Left renal cortex interstitium (tissue), 4 donors: Measurements from ENCODE around the gene GPR180. TPM values are rescaled to one million over a fixed set of nuclear protein-coding genes. Genes with fewer than 3 reads are reported as not detected.
"Not testable (repeated sequence)": the region's sequence is repeated elsewhere in the genome, so short reads cannot be mapped to it uniquely, and the experiment has no call there.

Experiments used
- DNase-seq, 4 donors: peaks; one replicate each; pipeline ENCODE4 v3.0.0-alpha.2; 2013; ENCODE audit warnings: low read depth in 4 of 4, low spot score in 2 of 4, missing footprints in 1 of 4
- polyA plus RNA-seq, 4 donors: library from polyadenylated mRNA; unstranded; fragments of 120-200 nt; gene quantifications; one replicate each; pipeline ENCODE4 v1.2.1, GENCODE V29; 2013; ENCODE audit not compliant: insufficient read length in 4 of 4

The GPR180 gene
- polyA plus RNA-seq, 4 donors = 7.7 to 9.1 (median 8.3) TPM

GRCh38 chr13:94595950-94596574 lies 5.6 kb upstream of the GPR180 start, which contains the start of gene TGDS:
TGDS (minus strand) TSS chr13:94596152; CDS start chr13:94596136, 16 bp downstream.
- peak; percentile 75 to 85 (median 76) for DNase-seq

- no peak for DNase-seq
Observed at GRCh38 chr13:94596575-94596971, 5.1 kb upstream of the GPR180 start.

- no peak for DNase-seq
Observed at GRCh38 chr13:94598281-94598680, 3.4 kb upstream of the GPR180 start.

GRCh38 chr13:94599877-94600276 lies 1.8 kb upstream of the GPR180 start:
- no peak for DNase-seq

- no peak for DNase-seq
Observed at GRCh38 chr13:94602467-94602866, 810 bp downstream of the GPR180 start.

- no peak for DNase-seq
Observed at GRCh38 chr13:94607056-94607455, 5.4 kb downstream of the GPR180 start.

- DNase-seq = no peak
Observed at GRCh38 chr13:94607939-94608338, 6.3 kb downstream of the GPR180 start.

GRCh38 chr13:94608586-94608985 lies 6.9 kb downstream of the GPR180 start:
- no peak for DNase-seq

GRCh38 chr13:94609196-94609595 lies 7.5 kb downstream of the GPR180 start:
- no peak for DNase-seq

GRCh38 chr13:94610475-94610874 lies 8.8 kb downstream of the GPR180 start:
- no peak for DNase-seq

- DNase-seq = no peak
Observed at GRCh38 chr13:94612050-94612449, 10.4 kb downstream of the GPR180 start.

GRCh38 chr13:94613051-94613450 lies 11.4 kb downstream of the GPR180 start:
- no peak for DNase-seq

GRCh38 chr13:94617389-94618000 lies 15.8 kb downstream of the GPR180 start:
- no peak for DNase-seq

GRCh38 chr13:94620286-94620896 lies 18.7 kb downstream of the GPR180 start:
- DNase-seq = no peak

- DNase-seq = no peak
Observed at GRCh38 chr13:94622344-94622743, 20.7 kb downstream of the GPR180 start.

GRCh38 chr13:94623316-94623715 lies 21.7 kb downstream of the GPR180 start:
- DNase-seq = no peak

- no peak for DNase-seq
Observed at GRCh38 chr13:94630858-94631257, 29.2 kb downstream of the GPR180 start.

- DNase-seq = no peak
Observed at GRCh38 chr13:94632226-94632980, 30.7 kb downstream of the GPR180 start.

GRCh38 chr13:94636096-94636495 lies 34.4 kb downstream of the GPR180 start:
- DNase-seq = not testable (repeated sequence)

GRCh38 chr13:94636942-94637578 lies 35.4 kb downstream of the GPR180 start:
- no peak for DNase-seq

GRCh38 chr13:94637677-94638076 lies 36.0 kb downstream of the GPR180 start:
- not testable (repeated sequence) for DNase-seq
